Keratinocyte (primary cell): ENCODE measurements around the gene TMPRSS2.

Source experiments
- EZH2 ChIP-seq: IDR thresholded peaks from one replicate; pipeline ENCODE4 v1.6.1; 2012; ENCODE audit warnings: inconsistent platforms, mild to moderate bottlenecking, low read length, moderate library complexity
- TF ChIP-seq, protein P1 (sequence below), 3 experiments: IDR thresholded peaks in 1 of 3; conservative IDR thresholded peaks in 1 of 3; optimal IDR thresholded peaks in 1 of 3; 2 replicates in 2 of 3; 3 replicates in 1 of 3; pipeline versions ENCODE3 to v1.5.1; 2011; ENCODE audit warnings: low read length in 3 of 3, mild to moderate bottlenecking in 3 of 3, moderate library complexity in 2 of 3, control low read depth in 1 of 3, inconsistent platforms in 1 of 3; ENCODE audit not compliant: insufficient read depth in 2 of 3; ENCODE audit errors: extremely low read depth in 1 of 3

DNA sequence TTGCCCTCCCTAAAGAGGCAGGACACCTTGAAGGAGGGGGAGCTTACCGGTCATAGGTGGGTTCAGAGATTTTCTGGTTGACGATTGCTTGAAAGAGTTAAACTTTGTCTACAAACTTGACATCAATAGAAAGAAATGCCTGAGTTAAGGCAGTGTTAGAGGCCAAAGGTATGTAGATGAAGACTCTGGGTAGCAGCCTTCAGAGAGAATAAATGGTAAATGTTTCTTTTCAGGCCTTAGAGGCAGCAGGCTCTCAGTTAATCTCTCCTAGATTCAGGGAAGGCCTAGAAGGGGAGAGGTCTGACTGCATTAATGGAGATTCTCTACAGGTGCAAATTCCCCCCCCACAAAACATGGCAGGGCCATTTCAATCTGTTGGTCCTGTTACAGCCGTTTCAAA, 54.2 kb downstream of the TMPRSS2 start:
- TF ChIP-seq, protein P1, sequence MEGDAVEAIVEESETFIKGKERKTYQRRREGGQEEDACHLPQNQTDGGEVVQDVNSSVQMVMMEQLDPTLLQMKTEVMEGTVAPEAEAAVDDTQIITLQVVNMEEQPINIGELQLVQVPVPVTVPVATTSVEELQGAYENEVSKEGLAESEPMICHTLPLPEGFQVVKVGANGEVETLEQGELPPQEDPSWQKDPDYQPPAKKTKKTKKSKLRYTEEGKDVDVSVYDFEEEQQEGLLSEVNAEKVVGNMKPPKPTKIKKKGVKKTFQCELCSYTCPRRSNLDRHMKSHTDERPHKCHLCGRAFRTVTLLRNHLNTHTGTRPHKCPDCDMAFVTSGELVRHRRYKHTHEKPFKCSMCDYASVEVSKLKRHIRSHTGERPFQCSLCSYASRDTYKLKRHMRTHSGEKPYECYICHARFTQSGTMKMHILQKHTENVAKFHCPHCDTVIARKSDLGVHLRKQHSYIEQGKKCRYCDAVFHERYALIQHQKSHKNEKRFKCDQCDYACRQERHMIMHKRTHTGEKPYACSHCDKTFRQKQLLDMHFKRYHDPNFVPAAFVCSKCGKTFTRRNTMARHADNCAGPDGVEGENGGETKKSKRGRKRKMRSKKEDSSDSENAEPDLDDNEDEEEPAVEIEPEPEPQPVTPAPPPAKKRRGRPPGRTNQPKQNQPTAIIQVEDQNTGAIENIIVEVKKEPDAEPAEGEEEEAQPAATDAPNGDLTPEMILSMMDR (optimal IDR thresholded peaks at IDR 0.05 in 1 of 3, IDR thresholded peaks at IDR 0.05 in 1 of 3, conservative IDR thresholded peaks at IDR 0.05 in 1 of 3; ENCODE audit: extremely low read depth in 1 of 3, insufficient read depth in 2 of 3, low read length in 3 of 3): no peak
- no peak for TF ChIP-seq EZH2
